ENCODE measurements around the gene PDZD2.

Gene PDZD2

GRCh38 chr5:32157078-32157477, 518.1 kb downstream of the PDZD2 start:
- no peak for DNase-seq

- DNase-seq, result no peak
Measured at GRCh38 chr5:32158679-32158975, 519.7 kb downstream of the PDZD2 start.

- no peak for DNase-seq
Measured at GRCh38 chr5:32159328-32160072, 520.6 kb downstream of the PDZD2 start.

GRCh38 chr5:32160228-32160627, 521.3 kb downstream of the PDZD2 start:
- no peak for DNase-seq

Data from activated naive CD4-positive, alpha-beta T cell (primary cell).